K562 (cell line): ENCODE measurements around the gene UBE2J2.
A peak's percentile ranks its signal among the peaks of the same experiment; 100 is the strongest.

Experiments used
- EZH2 ChIP-seq: IDR thresholded peaks from 2 replicates; pipeline ENCODE4 v1.6.1; 2012; ENCODE audit warnings: low read depth, mild to moderate bottlenecking, inconsistent platforms, low read length, borderline replicate concordance
- GABPA ChIP-seq: fragments of 200-800 bp; sonication (Bioruptor generic); conservative IDR thresholded peaks from 2 replicates; pipeline ENCODE4 v1.6.1; 2016; ENCODE audit warnings: low read depth, missing genetic modification characterization, missing compliant biosample characterization
- GATA2 ChIP-seq: sonication (generic); formaldehyde crosslinking; IDR thresholded peaks from 2 replicates; pipeline ENCODE4 v1.4.0; 2020; ENCODE audit warnings: mild to moderate bottlenecking, missing genetic modification reagents
- HBP1 ChIP-seq: fragments of 450-650 bp; formaldehyde crosslinking; IDR thresholded peaks from 2 replicates; pipeline ENCODE4 v1.4.0; 2022; ENCODE audit warnings: missing genetic modification characterization
- HNRNPH1 ChIP-seq: fragments of 200-400 bp; formaldehyde crosslinking; optimal IDR thresholded peaks from 2 replicates; pipeline ENCODE3; 2017; ENCODE audit warnings: low read depth, mild to moderate bottlenecking, low read length, moderate library complexity
- NCOA2 ChIP-seq, 2 experiments: fragments of 450-650 bp; IDR thresholded peaks; 2 replicates each; pipeline ENCODE4 v1.6.1; 2018; ENCODE audit warnings: mild to moderate bottlenecking in 2 of 2, moderate library complexity in 1 of 2; ENCODE audit not compliant: partially characterized antibody in 2 of 2
- NFRKB ChIP-seq: fragments of 450-650 bp; IDR thresholded peaks from 2 replicates; pipeline ENCODE4 v1.6.1; 2016; ENCODE audit warnings: low read depth
- POLR2A ChIP-seq: fragments of 450-650 bp; conservative IDR thresholded peaks from 2 replicates; pipeline ENCODE4 v1.6.1; 2016
- POLR2AphosphoS2 ChIP-seq: IDR thresholded peaks from 2 replicates; pipeline ENCODE4 v1.6.1; 2012; ENCODE audit warnings: low read length, improper control_type of control experiment
- POLR2AphosphoS5 ChIP-seq: IDR thresholded peaks from 2 replicates; pipeline ENCODE4 v1.6.1; 2011; ENCODE audit warnings: mild to moderate bottlenecking, low read depth, low read length, moderate library complexity; ENCODE audit not compliant: control insufficient read depth, insufficient read depth
- RCOR1 ChIP-seq, 2 experiments: IDR thresholded peaks; 2 replicates each; pipeline ENCODE4 v1.6.1; 2012; ENCODE audit warnings: low read depth in 2 of 2, low read length in 2 of 2, borderline replicate concordance in 1 of 2, improper control_type of control experiment in 1 of 2
- RNF2 ChIP-seq: sonication (generic); IDR thresholded peaks from 2 replicates; pipeline ENCODE4 v1.6.1; 2016
- ZKSCAN1 ChIP-seq: fragments of 150-350 bp; IDR thresholded peaks from 2 replicates; pipeline ENCODE4 v1.6.1; 2016; ENCODE audit warnings: low read depth, low read length
- ZNF449 ChIP-seq: fragments of 250-450 bp; sonication (Bioruptor Pico); IDR thresholded peaks from 2 replicates; pipeline ENCODE4 v1.8.0; 2022; ENCODE audit warnings: moderate library complexity, mild to moderate bottlenecking, inconsistent platforms

DNA sequence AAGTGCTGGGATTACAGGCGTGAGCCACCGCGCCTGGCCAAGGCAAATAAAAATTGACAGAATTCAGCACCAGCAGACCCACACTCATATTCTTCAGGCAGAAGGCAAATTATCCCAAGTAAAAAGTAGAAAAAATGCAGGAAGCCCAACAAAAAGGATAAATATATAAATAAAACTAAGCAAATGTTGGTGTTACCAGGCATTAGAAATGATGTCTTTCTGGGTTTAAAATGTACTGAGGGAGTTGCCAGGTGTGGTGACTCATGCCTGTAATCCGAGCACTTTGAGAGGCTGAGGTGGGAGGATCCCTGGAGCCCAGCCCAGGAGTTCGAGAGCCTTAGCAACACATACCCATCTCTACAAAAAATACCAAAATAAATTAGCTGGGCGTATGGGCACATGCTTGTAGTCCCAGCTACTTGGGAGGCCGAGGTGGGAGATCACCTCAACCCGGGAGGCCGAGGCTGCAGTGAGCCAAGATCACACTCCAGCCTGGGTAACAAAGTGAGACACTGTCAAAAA lies 44.5 kb upstream of the UBE2J2 start:
- TF ChIP-seq NFRKB (no peak), RCOR1 (IDR thresholded peaks at IDR 0.05; ENCODE audit: borderline replicate concordance in 1 of 2, low read depth in 2 of 2, low read length in 2 of 2) (peak in 1 of 2 experiments; percentile 68; a peak in 1 of 4 replicates), RNF2 (no peak), GATA2 (CRISPR knock-in tag) (no peak), POLR2A (no peak), HNRNPH1 (no peak), ZKSCAN1 (no peak), POLR2AphosphoS5 (peak; percentile 34; the same call in 1 of the 2 replicates), ZNF449 (CRISPR knock-in tag) (no peak), NCOA2 (IDR thresholded peaks at IDR 0.05; ENCODE audit: partially characterized antibody in 2 of 2) (no peak), GABPA (tag) (no peak), EZH2 (no peak), POLR2AphosphoS2 (no peak), HBP1 (no peak)
